ENCODE results near the gene AMPD2.
"Not testable (repeated sequence)": the region's sequence is repeated elsewhere in the genome, so short reads cannot be mapped to it uniquely, and the experiment has no call there.

The AMPD2 gene

DNA sequence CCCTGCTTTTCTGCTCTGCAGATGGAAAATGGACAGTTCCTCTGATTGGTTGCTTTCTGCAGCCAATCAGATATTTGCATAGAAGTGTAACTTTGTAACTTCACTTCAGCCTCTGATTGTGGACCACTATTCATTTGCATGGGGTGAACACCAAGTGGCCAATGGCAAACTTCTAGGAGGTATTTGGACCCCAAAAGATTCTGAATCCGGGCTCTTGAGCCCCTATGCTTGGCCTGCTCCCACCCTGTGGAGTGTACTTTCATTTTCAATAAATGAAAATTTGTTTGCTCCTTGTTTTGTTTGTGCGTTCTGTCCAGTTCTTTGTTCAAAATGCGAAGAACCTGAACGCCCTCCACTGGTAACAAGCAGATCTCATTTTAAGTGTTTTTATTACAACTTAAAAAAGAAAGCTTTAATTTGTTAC is 29.9 kb downstream of the AMPD2 start:
- no peak for DNase-seq (ENCODE audit: low read depth in 2 of 3, low spot score in 2 of 3)

DNA sequence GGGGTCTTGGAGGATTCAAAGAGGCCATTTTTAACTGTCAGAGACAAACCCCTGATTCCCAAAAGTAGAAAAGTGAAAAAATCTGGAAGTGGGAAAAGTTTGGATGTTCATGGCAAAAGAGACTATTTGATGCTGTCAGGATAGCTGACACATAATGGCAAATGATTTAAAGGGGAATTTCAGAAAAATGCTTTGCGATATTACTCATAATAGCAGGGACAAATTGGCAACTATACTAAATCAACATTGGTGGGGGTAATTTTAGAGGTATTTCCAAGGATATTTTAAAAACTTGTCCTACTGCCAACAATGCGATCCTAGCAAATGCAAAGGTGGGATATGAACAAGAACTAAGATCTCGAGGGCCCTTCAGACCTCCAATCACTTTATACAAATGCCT is 31.0 kb downstream of the AMPD2 start:
- no peak for DNase-seq (ENCODE audit: low read depth in 2 of 3, low spot score in 2 of 3)

GRCh38 chr1:109652402-109652801 is 32.8 kb downstream of the AMPD2 start:
- DNase-seq (ENCODE audit: low read depth in 2 of 3, low spot score in 2 of 3), result no peak

- DNase-seq (ENCODE audit: low read depth in 2 of 3, low spot score in 2 of 3), result no peak
These were observed 33.7 kb downstream of the AMPD2 start for GRCh38 chr1:109653306-109653705.

DNA sequence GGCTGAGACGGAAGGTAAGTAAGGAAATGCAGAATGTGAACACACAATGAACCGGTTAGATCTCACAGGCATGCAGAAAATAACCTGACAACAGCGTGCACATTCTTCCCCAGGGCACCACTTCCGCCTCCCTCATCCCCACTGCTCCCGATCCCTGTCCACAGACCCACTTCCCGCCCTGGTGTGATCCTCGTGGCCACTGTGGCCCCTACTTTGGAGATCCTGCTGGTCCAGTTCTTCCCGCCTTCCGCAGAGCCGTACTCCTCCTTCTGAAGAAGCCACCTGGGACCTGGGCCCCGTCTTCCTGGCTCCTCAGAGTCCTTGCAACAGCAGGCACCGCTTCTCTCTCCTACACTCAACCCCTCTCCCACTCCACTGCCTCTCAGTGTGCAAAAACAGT is 34.9 kb downstream of the AMPD2 start:
- DNase-seq (ENCODE audit: low read depth in 2 of 3, low spot score in 2 of 3), result no peak

DNA sequence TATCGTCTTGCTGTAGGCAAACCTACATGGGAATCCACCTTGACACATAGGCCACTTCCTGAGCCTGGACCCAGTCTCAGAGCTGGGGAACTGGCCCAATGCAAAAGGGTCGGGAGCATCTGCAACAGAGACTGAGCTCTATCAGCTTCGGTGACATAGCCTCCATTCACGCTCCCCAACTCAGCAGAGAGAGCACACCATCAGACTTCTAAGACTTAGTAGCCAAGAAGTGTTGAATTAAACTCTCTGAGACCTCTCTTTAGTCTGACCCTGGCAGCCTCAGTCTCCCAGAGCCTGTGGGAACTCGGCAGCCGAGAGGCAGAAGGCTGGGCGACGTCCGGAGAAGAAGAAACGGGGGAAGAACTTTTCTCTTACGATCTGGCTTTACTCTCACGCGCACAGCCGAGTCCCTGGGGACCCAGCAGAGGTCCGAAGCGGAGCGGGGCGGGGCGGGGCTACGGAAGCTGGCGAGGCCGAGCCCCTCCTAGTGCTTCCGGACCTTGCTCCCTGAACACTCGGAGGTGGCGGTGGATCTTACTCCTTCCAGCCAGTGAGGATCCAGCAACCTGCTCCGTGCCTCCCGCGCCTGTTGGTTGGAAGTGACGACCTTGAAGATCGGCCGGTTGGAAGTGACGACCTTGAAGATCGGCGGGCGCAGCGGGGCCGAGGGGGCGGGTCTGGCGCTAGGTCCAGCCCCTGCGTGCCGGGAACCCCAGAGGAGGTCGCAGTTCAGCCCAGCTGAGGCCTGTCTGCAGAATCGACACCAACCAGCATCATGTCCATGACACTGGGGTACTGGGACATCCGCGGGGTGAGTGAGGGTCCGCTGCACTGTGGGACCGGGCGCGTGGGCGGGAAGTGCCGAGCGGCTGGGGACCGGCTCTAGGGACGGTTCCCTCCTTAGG is 36.2 kb downstream of the AMPD2 start, which contains the start of gene GSTM4:
GSTM4 (plus strand) TSS at position 485 of the 905 bp plus-strand sequence; CDS start at position 776, 291 bp downstream.
- peak; percentile 42 to 53 (median 51) for DNase-seq (ENCODE audit: low read depth in 2 of 3, low spot score in 2 of 3)

DNA sequence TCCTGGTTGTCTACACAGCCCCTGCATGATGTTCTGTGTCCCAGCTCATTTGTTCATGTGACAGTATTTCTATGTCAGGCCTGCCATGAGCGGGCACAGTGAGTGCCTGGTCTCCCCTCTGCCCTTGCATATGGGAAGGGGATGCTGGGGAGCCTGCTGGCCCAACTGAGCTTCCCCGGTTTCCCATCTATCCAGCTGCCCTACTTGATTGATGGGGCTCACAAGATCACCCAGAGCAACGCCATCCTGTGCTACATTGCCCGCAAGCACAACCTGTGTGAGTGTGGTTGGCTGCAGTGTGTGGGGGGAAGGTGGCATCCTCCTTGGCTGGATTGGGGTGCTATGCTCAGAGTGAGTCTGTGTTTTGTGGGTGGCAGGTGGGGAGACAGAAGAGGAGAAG is 37.8 kb downstream of the AMPD2 start:
- DNase-seq (ENCODE audit: low read depth in 2 of 3, low spot score in 2 of 3), result no peak

DNA sequence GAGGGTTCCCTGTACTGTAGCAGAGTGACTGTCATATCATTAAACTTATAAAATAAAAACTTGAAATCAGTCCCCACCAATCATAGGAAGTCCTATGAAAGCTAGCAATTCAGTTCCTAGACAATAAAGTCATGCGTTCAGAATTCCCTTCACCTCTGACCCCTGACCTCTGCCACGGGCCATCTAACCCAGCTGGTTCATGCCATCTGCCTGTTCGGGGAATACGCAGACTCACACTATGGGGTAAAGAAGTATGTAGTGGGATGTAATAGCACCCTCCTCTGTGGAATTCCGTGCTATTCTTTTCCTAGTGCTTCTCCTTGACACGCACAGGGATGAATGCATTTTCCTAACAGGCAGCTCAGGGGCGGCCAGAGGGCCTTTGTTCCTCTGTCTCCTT is 38.3 kb downstream of the AMPD2 start:
- DNase-seq (ENCODE audit: low read depth in 2 of 3, low spot score in 2 of 3), result no peak

DNA sequence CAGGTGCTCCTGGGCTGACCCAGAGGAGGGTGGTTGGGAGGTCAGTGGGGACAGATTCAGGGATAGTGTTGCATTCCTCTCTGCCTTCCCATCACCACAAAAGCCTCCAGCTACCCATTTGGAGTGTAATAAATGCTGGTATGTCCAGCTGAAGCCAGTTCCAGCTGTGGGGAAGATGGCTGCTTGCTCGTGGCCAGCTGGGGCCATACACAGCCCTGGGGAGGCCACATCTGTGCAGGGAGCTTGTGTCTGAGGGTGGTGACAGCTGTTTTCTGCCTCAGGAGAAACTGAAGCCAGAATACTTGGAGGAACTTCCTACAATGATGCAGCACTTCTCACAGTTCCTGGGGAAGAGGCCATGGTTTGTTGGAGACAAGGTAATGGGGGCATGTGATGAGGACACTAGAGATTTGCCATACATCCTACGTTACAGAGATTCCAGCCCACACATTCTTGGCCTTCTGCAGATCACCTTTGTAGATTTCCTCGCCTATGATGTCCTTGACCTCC is 39.0 kb downstream of the AMPD2 start:
- no peak for DNase-seq (ENCODE audit: low read depth in 2 of 3, low spot score in 2 of 3)

- DNase-seq (ENCODE audit: low read depth in 2 of 3, low spot score in 2 of 3), result no peak
These were observed 39.5 kb downstream of the AMPD2 start for GRCh38 chr1:109659145-109659544.

DNA sequence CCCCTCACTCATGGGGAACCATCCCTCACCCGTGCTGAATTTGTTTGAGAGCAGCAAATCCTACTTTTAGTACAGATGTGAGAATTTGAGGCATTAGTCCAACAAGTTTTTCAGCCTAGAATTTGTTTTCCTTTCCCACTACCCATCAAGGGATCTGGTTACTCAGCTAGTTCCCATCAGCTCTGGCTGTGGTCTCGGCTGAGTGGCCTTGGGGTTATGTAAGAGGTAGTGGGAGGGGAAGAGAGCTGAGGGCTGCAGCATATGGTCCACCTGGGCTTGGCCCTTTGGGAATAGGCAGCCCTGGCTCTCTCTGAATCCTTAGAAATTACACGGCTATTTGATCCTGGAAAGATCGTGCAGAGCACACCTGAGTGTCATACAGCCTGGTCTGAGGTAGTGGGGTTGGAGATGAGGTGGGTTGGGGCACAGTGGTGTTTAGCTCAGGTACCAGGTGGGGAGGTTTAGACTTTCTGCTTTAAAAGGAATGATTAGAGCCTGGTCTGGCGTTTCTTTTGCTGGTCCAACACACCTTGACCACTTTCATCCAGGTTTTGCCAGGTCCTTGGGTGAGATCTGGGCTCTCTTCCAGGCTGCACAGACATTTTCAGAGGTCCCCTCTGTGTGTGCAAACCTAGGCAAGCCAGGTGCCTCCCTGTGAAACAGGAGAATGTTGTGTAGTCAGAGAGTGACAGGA is 40.5 kb downstream of the AMPD2 start:
- DNase-seq (ENCODE audit: low read depth in 2 of 3, low spot score in 2 of 3), result no peak

DNA sequence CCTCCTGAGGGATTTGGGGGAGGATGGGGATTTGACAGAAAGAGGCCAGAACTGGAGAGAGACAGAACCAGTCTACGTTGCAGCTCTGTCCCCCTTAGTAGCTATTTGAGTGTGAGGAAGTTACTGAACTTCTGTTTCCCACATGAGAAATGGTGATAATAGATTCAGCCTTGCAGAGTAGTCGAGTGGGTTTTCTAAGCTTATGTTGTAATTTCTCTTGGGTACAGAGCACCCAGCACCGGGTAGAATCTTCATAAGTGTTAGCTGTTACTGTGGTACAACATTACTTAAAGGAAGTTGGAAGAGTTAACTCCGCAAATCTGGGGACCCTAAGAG is 41.0 kb downstream of the AMPD2 start:
- DNase-seq (ENCODE audit: low read depth in 2 of 3, low spot score in 2 of 3), result not testable (repeated sequence)

- DNase-seq (ENCODE audit: low read depth in 2 of 3, low spot score in 2 of 3), result no peak
These were observed 41.8 kb downstream of the AMPD2 start for GRCh38 chr1:109661391-109661790.

DNA sequence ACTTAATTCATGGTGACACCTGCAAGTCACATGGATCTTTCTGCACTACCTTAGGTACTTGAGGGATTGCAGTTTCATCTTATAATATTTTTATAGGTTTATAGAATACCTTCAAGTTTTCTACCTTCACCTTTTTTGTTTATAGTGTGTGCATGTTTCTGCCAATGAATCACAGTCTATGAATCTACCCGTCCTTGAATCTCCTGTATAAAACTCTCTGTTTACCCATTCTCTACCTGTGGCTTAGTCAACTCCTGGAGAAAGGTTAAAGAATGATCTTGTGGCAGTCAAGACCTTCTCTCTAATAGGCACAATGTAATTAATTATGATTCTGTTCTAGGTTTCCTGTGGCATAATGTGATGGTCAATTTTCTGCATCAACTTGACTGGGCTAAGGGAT is 45.0 kb downstream of the AMPD2 start:
- DNase-seq (ENCODE audit: low read depth in 2 of 3, low spot score in 2 of 3), result no peak

GRCh38 chr1:109667452-109668122 is 48.0 kb downstream of the AMPD2 start, which contains the start of gene GSTM2:
TSS of gene GSTM2 (plus strand) at chr1:109668057. CDS start at chr1:109668116, 59 bp downstream.
- peak; percentile 46 to 60 (median 56) for DNase-seq (ENCODE audit: low read depth in 2 of 3, low spot score in 2 of 3)

DNA sequence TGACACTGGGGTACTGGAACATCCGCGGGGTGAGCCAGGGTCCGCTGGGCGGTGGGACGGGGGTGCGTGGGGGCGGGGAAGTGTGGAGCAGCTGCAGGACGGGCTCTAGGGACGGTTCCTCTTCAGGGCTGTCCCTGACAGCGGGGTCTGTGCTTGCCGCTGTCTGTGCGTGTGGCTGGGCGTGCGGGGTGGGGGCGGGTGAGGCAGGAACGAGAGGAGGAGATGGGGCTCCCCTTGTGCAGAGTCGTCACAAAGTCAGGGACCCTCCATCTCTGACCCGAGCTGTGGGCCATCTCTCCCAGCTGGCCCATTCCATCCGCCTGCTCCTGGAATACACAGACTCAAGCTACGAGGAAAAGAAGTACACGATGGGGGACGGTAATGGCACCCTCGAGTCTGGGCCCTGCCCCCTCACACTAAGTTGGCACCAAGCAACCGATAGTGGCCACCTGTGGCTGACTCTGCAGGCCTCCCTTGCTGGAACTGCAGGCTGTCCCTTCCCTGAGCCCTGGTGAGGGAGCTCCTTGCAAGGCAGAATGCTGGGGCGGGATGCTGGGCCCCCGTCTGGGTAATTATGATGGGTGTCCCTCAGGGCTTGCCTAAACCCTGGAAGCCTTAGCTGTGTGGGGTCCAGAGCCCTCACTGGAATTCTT is 48.6 kb downstream of the AMPD2 start:
- no peak for DNase-seq (ENCODE audit: low read depth in 2 of 3, low spot score in 2 of 3)

- DNase-seq (ENCODE audit: low read depth in 2 of 3, low spot score in 2 of 3), result no peak
These were observed 49.8 kb downstream of the AMPD2 start for GRCh38 chr1:109669246-109669948.

- DNase-seq (ENCODE audit: low read depth in 2 of 3, low spot score in 2 of 3), result not testable (repeated sequence)
These were observed 50.3 kb downstream of the AMPD2 start for GRCh38 chr1:109669949-109670302.

GRCh38 chr1:109671067-109671466 is 51.4 kb downstream of the AMPD2 start:
- DNase-seq (ENCODE audit: low read depth in 2 of 3, low spot score in 2 of 3), result no peak

DNA sequence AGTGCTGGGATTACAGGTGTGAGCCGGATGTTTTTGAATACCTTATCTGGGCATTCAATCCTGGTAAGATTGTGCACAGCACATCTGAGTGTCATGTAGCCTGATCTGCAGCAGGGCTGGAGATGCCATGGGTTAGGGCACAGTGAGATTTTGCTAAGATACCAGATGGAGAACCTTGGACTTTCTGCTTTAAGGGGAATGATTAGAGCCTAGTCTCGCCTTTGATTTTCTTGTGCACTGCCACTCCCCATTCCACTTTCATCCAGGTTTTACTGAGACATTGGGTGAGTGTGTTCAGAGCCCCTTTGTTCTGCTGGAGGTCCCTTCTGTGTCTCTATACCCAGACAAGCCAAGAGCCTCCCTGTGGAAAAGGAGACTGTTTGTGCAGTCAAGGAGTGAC is 54.2 kb downstream of the AMPD2 start:
- DNase-seq (ENCODE audit: low read depth in 2 of 3, low spot score in 2 of 3), result not testable (repeated sequence)

Data from activated CD8-positive, alpha-beta memory T cell treated with anti-CD3 and anti-CD28 coated beads for 48 hours (primary cell).